ENCODE measurements around the gene NUDT5. TPM values are rescaled to one million over a fixed set of nuclear protein-coding genes. Genes with fewer than 3 reads are reported as not detected.

The NUDT5 gene
- total and polyA plus RNA-seq, 2 of the 13 experiments (the other 11 are each of a cell fraction or from before 2014, with no cell fraction given): 79.6 to 134 TPM

DNA sequence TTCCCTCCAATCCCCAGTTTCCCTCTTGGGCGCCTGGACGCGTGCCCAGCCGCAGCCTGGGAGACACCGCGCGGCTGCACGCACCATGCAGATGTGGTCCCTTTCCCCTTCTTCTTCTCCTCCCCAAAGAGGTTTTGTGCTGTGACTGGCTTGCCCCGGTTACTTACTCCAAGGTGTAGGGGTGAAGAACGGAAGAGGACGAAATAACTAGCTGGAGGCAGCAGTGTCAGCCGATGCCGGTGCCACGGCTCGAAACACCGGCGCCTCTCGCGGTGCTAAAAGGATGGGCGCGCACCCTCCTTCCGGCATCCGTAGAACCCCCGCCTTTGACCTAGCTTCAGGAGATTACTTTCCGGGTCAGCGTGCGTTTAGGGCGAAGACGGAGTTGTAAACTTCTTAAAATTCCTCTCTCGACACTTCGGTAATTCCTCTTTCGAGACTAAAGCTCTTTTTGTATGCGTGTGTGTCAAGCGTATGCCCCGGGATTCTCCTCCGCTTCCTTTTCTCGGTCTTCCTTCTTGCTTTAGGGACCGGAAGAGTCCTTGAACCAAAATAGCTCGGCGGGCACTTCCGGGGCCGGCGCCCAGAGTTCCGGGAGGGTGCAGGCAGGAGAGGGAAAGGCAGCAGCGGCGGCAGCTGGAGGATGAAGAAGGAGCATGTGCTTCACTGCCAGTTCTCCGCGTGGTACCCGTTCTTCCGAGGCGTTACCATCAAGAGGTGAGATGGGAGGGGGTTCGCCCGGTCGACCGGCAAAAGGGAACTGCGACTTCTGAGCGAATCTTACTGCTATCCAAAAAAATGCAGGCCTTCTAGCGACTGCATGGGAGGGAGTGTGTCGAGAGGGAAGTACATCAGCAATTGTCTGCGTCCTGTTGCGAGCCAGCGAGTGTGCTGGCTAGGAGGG, at the start of gene NUDT5, which contains the start of gene CDC123 (continued):
- TF ChIP-seq ZNF616 (CRISPR knock-in tag; IDR thresholded peaks at IDR 0.05; ENCODE audit: low read depth): no peak
- TF ChIP-seq ZNF572 (CRISPR knock-in tag; IDR thresholded peaks at IDR 0.05): peak; percentile 54; the same call in 1 of the 2 replicates
- TF ChIP-seq EP300 (IDR thresholded peaks at IDR 0.05; ENCODE audit: low read depth in 2 of 2, low read length in 2 of 2): no peak
- 0 out of 2 replicates have a peak, but pooled peaks have one; percentile 36 for TF ChIP-seq EP300 (CRISPR knock-in tag; IDR thresholded peaks at IDR 0.05; ENCODE audit: borderline replicate concordance)
- no peak for TF ChIP-seq ZNF530 (CRISPR knock-in tag; IDR thresholded peaks at IDR 0.05; ENCODE audit: low read depth)
- TF ChIP-seq, protein P1, sequence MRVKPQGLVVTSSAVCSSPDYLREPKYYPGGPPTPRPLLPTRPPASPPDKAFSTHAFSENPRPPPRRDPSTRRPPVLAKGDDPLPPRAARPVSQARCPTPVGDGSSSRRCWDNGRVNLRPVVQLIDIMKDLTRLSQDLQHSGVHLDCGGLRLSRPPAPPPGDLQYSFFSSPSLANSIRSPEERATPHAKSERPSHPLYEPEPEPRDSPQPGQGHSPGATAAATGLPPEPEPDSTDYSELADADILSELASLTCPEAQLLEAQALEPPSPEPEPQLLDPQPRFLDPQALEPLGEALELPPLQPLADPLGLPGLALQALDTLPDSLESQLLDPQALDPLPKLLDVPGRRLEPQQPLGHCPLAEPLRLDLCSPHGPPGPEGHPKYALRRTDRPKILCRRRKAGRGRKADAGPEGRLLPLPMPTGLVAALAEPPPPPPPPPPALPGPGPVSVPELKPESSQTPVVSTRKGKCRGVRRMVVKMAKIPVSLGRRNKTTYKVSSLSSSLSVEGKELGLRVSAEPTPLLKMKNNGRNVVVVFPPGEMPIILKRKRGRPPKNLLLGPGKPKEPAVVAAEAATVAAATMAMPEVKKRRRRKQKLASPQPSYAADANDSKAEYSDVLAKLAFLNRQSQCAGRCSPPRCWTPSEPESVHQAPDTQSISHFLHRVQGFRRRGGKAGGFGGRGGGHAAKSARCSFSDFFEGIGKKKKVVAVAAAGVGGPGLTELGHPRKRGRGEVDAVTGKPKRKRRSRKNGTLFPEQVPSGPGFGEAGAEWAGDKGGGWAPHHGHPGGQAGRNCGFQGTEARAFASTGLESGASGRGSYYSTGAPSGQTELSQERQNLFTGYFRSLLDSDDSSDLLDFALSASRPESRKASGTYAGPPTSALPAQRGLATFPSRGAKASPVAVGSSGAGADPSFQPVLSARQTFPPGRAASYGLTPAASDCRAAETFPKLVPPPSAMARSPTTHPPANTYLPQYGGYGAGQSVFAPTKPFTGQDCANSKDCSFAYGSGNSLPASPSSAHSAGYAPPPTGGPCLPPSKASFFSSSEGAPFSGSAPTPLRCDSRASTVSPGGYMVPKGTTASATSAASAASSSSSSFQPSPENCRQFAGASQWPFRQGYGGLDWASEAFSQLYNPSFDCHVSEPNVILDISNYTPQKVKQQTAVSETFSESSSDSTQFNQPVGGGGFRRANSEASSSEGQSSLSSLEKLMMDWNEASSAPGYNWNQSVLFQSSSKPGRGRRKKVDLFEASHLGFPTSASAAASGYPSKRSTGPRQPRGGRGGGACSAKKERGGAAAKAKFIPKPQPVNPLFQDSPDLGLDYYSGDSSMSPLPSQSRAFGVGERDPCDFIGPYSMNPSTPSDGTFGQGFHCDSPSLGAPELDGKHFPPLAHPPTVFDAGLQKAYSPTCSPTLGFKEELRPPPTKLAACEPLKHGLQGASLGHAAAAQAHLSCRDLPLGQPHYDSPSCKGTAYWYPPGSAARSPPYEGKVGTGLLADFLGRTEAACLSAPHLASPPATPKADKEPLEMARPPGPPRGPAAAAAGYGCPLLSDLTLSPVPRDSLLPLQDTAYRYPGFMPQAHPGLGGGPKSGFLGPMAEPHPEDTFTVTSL (CRISPR knock-in tag; IDR thresholded peaks at IDR 0.05; ENCODE audit: borderline replicate concordance): no peak
- no peak for TF ChIP-seq NFYC (CRISPR knock-in tag; IDR thresholded peaks at IDR 0.05)
- peak; percentile 15; the same call in 1 of the 2 replicates for TF ChIP-seq TGIF2 (CRISPR knock-in tag; IDR thresholded peaks at IDR 0.05)
- no peak for TF ChIP-seq MZF1 (CRISPR knock-in tag; IDR thresholded peaks at IDR 0.05; ENCODE audit: borderline replicate concordance)
- TF ChIP-seq NCOA5 (CRISPR knock-in tag; IDR thresholded peaks at IDR 0.05): no peak
- no peak for TF ChIP-seq THAP7 (CRISPR knock-in tag; IDR thresholded peaks at IDR 0.05)
- TF ChIP-seq SNAI1 (CRISPR knock-in tag; IDR thresholded peaks at IDR 0.05; ENCODE audit: borderline replicate concordance): no peak; the same call in 1 of the 2 replicates
- peak; percentile 62; the same call in 1 of the 2 replicates for TF ChIP-seq ZHX1 (CRISPR knock-in tag; IDR thresholded peaks at IDR 0.05; ENCODE audit: low read depth)
- TF ChIP-seq, protein P2, sequence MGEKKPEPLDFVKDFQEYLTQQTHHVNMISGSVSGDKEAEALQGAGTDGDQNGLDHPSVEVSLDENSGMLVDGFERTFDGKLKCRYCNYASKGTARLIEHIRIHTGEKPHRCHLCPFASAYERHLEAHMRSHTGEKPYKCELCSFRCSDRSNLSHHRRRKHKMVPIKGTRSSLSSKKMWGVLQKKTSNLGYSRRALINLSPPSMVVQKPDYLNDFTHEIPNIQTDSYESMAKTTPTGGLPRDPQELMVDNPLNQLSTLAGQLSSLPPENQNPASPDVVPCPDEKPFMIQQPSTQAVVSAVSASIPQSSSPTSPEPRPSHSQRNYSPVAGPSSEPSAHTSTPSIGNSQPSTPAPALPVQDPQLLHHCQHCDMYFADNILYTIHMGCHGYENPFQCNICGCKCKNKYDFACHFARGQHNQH (CRISPR knock-in tag; IDR thresholded peaks at IDR 0.05): no peak; the same call in 1 of the 2 replicates
- TF ChIP-seq RFXAP (CRISPR knock-in tag; IDR thresholded peaks at IDR 0.05; ENCODE audit: borderline replicate concordance): 0 out of 2 replicates have a peak, but pooled peaks have one; percentile 44
- TF ChIP-seq, protein P3, sequence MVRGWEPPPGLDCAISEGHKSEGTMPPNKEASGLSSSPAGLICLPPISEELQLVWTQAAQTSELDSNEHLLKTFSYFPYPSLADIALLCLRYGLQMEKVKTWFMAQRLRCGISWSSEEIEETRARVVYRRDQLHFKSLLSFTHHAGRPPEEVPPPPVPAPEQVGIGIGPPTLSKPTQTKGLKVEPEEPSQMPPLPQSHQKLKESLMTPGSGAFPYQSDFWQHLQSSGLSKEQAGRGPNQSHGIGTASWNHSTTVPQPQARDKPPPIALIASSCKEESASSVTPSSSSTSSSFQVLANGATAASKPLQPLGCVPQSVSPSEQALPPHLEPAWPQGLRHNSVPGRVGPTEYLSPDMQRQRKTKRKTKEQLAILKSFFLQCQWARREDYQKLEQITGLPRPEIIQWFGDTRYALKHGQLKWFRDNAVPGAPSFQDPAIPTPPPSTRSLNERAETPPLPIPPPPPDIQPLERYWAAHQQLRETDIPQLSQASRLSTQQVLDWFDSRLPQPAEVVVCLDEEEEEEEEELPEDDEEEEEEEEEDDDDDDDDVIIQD (CRISPR knock-in tag; IDR thresholded peaks at IDR 0.05; ENCODE audit: low read depth): no peak

Measured in HepG2 (cell line).